ENCODE data around the gene PNPLA7.
"Not testable (repeated sequence)": the region's sequence is repeated elsewhere in the genome, so short reads cannot be mapped to it uniquely, and the experiment has no call there.

Gene PNPLA7

GRCh38 chr9:137575364-137575715 lies 25.1 kb upstream of the PNPLA7 start:
- no peak for DNase-seq

GRCh38 chr9:137574192-137574591 lies 24.0 kb upstream of the PNPLA7 start:
- DNase-seq, result no peak

DNA sequence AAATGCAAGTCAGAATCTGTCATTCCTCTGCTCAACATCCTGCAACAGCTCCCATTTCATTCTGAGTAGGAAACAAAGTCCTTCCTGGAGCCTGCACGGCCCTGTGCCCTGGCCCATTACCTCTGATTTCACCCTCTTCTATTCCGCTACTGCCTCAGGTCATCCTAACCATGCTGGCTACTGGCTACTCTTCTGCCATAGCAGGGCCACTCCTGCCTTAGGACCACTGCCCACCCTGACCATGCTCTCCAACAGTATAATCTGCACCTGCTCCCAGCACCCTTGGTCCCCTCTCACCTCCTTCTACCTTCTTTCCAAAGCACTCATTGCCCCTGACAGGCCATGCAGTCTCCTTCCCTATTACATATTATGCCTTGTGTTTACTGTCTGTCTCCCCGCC lies 20.4 kb upstream of the PNPLA7 start:
- no peak for DNase-seq

DNA sequence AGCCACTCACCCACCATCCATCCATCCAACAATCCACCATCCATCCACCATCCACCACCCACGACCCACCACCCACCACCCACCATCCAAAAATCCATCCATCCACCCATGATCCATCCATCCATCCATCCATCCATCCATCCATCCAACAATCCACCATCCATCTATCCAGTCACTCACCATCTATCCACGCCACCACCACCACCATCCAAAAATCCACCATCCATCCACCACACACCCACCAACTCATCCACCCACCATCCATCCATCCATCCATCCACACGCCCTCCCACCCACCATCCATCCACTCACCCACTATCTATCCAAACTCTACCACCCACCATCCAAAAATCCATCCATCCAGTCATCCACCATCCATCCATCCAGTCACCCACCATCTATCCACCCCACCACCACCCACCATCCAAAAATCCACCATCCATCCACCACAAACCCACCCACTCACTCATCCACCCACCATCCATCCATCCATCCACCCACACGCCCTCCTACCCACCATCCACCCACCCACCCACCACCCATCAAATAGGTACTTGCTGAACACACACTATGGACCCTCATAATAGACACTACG lies 19.5 kb upstream of the PNPLA7 start:
- no peak for DNase-seq

DNA sequence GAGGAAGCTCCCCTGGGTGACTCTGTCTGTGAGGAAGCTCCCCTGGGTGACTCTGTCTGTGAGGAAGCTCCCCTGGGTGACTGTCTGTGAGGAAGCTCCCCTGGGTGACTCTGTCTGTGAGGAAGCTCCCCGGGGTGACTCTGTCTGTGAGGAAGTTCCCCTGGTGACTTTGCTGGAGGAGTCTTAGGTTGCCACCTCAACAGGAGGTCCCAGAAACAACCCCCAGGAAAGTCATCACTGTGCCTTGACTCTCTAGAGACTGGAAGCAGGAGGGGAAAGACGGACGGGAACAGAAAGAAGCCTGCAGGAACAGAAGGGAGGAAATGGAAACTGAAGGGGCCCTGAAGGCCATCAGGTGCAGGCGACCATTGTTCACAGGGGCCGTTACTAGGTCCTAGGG lies 18.2 kb upstream of the PNPLA7 start:
- DNase-seq, result not testable (repeated sequence)

DNA sequence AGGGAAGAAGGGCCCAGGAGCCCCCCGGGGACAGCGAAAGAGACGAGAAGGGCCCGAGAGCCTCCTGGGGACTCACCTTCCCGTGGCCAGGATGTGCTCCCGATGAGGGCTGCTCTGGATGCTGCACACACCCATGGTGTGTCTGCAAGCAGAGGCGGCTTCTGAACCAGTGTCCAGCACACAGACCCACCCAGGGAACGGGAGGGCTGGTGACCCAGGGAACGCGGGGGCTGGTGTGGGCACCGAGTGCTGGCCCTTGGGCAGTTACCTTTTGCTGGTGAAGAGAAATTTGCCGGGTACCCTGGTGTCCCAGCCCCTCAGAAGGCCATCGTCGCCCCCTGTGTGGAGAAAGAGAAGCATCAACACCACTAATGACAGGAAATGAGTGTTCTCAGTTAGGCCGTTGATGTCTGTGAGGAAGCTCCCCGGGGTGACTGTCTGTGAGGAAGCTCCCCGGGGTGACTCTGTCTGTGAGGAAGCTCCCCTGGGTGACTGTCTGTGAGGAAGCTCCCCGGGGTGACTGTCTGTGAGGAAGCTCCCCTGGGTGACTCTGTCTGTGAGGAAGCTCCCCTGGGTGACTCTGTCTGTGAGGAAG lies 14.7 kb upstream of the PNPLA7 start:
- DNase-seq, result no peak

DNA sequence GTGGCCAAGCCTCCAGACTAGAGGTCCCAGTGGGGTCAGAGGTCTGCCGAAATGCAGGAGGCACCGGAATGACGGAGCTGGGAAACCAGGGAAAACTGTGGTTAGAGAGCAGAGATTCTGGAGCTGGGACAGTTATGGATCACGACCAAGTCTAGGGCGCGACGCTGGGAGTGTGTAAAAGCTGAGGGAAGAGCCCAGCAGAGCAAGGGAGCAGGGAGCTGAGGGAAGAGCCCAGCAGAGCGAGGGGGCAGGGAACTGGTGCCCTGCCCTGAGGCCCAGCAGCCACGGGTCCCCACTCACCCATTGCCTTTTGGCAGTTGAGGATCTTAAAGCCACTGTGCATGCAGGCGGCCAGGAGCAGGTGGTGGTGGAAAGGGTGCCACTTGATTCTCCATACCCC lies 13.9 kb upstream of the PNPLA7 start:
- no peak for DNase-seq

DNA sequence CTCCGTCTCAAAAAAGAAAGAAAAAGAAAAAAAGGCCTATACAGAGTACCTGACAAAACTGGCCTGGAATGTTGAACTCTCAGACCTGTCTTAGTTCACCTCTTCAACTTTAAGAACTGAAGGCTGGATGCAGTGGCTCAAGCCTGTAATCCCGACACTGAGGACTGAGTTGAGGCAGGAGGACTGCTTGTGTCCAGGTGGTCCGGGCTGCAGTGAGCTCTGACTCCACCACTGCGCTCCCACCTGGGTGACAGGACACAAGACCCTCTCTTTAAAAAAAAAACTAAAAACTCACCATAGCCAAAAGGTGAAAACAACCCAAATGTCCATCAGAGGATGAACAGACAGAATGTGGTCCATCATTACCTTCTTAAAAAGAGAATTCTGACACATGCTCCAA lies 7.9 kb upstream of the PNPLA7 start:
- DNase-seq, result no peak

GRCh38 chr9:137556069-137556838 lies 6.1 kb upstream of the PNPLA7 start:
- DNase-seq, result no peak

- no peak for DNase-seq
Observed at GRCh38 chr9:137555179-137555578, 5.0 kb upstream of the PNPLA7 start.

GRCh38 chr9:137554349-137554748 lies 4.1 kb upstream of the PNPLA7 start:
- no peak for DNase-seq

GRCh38 chr9:137553654-137554053 lies 3.5 kb upstream of the PNPLA7 start:
- DNase-seq, result not testable (repeated sequence)

- no peak for DNase-seq
Observed at GRCh38 chr9:137552022-137552768, 2.0 kb upstream of the PNPLA7 start.

- DNase-seq, result peak; percentile 89 to 92
Observed at GRCh38 chr9:137551264-137552021, 1.2 kb upstream of the PNPLA7 start, which contains the start of gene MRPL41. Gene MRPL41, plus strand, starts transcription at chr9:137551879. Its CDS starts 203 bp downstream, at chr9:137552082.

DNA sequence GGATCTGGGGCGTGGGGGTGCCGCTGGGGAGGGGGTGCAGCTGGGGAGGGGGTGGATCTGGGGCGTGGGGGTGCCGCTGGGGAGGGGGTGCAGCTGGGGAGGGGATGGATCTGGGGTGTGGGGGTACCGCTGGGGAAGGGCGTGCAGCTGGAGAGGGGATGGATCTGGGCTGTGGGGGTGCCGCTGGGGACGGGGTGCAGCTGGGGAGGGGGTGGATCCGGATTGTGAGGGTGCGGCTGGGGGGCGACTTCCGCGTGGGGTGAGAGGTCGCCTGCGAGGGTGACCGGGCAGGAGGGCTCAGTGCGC lies 709 bp upstream of the PNPLA7 start:
- DNase-seq, result not testable (repeated sequence)

DNA sequence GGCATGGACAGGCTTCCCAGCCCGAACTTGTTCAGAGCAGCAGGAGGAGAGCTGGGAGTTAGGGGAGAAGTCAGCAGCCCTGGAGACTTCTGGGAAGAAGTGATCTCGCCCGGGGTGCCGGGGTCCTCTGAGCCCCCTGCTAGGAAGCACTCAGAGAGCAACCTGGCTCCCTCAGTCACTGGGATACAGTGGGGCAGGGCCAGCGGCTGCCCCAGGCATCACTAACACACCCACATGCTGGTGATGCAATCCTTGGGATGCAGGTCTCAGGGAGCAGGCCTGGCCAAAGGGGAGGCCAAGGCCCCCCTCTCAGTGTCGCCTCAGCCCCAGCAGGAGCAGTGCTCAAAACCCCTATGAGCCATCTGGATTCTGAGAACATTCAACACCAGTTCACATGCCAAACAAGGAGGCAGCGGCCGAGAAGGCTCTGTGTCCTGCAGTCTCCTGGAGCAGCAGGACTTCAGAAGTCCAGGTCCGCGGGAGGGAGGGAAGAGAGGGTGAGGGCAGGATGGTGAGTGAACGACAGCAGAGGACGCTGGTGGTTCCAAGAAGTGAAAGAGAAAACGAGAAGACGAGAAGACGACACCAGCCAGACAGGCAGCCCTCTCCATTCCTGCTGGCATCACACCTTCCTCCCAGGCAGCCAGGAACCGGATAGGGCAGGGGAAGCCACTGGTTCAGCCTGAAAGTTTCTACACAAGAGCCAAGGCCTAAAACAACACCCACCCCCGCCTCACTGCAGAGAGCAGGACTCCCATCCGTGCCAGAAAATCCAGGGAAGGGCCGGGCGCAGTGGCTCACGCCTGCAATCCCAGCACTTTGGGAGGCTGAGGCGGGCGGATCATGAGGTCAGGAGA lies 2.3 kb downstream of the PNPLA7 start:
- DNase-seq, result no peak

DNA sequence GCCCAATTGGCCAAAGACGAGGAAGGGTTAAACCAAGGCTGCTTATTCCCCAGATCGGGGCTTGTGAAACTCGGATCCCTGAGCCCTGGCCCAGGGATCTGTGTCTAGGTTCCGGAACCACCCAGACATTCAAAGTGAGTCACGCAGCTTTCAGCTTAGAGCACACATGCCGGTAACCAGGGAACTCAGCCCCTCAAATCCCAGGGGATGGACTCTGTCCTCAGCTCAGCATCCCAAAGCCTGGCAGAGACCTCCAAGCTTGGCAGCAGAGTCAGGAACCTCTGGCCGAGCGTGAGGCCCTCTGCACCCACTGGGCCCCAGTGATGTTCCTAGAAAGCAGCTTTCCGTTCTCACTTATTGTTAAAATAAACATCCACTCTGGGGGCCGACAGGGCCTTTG lies 5.1 kb downstream of the PNPLA7 start:
- no peak for DNase-seq

DNA sequence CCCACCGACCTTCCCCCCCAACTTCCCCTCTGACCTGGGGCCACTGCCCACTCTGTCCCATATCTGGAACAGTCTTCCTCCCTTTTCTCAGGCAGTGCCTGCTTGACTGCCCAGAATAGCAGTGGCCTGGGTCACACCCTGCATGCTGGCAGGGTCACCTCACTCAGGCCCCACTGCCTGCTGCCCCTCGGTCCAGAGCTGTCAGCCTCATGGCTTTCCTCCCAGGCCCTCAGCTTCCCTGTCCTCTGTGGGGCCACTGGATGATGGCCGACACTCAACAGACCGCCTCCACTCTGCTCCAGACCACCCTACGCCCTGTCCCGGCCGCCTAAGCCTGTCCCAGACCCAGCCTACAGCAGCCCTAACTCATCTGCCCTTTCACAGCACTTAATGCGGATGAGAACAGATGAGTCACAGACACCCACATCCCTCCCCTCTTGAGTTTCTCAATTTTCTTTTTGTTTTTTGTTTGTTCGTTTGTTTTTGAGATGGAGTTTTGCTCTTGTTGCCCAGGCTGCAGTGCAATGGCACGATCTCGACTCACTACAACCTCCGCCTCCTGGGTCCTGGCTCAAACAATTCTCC lies 5.9 kb downstream of the PNPLA7 start:
- DNase-seq, result peak; percentile 66 to 77

DNA sequence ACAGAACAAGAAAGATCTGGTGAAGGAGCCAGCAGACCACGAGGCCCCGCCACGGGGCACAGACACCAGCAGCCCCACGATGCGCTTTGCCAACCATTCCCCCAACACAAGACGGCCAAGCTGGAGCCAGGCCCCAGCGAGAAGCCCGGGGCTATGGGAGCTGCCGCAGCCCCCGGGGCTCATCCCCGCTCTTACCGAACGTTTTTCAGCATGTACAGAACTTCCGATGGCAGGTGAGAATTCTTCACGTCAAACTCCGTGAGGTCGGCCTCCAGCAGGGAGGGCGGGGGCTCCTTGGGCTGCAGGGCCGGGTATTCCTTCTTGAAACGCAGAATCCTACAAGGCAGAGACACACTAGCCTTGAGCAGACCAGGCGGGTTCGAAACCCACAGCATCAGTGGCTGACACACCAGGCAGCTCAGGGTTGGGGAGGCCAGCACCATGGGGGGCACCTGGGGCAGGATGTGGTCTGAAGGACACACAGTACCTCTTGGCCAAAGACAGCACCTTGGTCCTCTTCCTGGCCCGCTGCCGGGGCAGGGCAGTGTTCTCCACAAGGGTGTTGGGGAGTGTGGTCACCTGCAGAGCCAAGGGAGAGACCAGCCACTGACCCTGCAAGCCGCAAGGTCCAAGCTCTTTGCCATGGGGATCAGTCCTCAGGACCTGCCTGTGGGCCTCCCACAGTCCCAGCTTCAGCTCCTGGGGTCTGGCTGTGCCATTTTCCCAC lies 6.8 kb downstream of the PNPLA7 start:
- DNase-seq, result no peak

DNA sequence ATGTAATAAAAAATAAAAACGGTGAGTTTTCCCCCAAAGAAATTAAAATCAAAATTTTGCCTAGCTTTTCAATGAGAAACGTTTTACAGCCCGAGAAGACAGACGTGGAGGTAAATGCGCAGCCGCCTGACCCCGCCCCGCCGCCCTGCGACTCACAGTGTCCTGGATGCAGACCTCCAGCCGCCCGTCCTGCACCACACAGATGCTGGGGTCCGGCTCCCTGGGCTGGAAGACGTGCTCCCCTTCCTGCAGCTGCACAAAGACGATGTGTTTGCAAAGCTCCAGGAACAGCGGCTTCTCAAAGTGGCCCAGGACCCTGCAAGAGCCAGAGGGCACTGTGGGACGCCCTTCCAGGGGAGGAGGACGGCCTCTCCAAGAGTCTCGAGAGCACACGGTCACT lies 7.7 kb downstream of the PNPLA7 start:
- no peak for DNase-seq

DNA sequence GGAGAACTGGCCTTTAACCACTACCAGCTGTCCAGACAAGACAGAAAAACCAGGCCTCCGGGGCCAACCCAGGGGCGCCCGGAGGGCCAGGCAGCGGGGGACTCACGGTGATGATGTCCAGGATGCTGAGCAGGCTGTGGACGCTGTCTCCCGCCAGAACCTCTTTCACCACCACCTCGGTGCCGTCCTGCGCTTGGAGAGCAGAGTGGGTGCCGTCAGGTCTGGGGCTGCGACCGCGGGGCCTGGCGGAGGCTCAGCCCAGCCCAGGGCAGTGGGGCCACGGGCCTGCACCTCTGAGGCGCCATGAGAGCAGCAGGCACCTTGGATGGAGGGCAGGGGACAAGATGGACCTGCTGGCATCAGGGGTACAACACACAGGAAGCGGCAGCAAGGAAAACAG lies 9.7 kb downstream of the PNPLA7 start:
- DNase-seq, result no peak
